GM19463 (cell line): ENCODE data around the gene CCDC97.
A peak's percentile ranks its signal among the peaks of the same experiment; 100 is the strongest.
"Not testable (repeated sequence)": the region's sequence is repeated elsewhere in the genome, so short reads cannot be mapped to it uniquely, and the experiment has no call there.

Experiments used
- ATAC-seq: cut with Tn5 transposase; IDR thresholded peaks from one replicate; pipeline ENCODE4 v1.9.1; 2021; ENCODE audit warnings: mild to moderate bottlenecking, moderate library complexity; ENCODE audit not compliant: unreplicated experiment

The CCDC97 gene

GRCh38 chr19:41330946-41331678 is 21.1 kb downstream of the CCDC97 start:
- no peak for ATAC-seq

DNA sequence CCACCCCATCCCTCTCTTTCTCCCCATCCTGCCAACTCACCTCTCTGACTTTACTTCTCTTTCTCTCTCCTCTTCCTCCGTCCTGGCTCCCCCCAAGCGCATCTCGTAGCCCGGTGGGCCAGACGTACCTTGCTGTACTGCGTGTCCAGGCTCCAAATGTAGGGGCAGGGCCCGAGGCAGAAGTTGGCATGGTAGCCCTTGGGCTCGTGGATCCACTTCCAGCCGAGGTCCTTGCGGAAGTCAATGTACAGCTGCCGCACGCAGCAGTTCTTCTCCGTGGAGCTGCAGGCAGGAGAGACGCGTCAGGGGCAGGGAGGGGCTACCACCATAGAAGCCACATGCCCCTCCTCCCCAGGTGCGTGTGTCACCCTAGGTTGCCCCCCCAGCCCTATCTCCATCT is 22.0 kb downstream of the CCDC97 start:
- no peak for ATAC-seq

- ATAC-seq = no peak
These were observed 22.5 kb downstream of the CCDC97 start for GRCh38 chr19:41332468-41332867.

DNA sequence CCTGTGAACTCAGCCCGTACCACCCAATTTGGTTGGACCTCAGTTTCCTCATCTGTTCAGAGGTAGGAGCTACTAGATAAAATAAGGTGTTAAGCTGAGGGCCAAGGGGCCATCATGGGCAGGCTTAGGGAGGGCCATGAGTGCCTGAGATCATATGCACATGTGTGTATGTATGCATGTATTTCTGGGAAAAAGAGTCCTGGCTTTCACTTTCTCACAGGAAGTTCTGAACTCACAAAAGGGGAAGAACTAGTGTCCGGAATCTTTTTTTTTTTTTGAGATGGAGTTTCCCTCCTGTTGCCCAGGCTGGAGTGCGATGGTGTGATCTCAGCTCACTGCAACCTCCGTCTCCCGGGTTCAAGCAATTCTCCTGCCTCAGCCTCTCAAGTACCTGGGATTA is 24.8 kb downstream of the CCDC97 start:
- no peak for ATAC-seq

- no peak for ATAC-seq
These were observed 25.5 kb downstream of the CCDC97 start for GRCh38 chr19:41335467-41335866.

DNA sequence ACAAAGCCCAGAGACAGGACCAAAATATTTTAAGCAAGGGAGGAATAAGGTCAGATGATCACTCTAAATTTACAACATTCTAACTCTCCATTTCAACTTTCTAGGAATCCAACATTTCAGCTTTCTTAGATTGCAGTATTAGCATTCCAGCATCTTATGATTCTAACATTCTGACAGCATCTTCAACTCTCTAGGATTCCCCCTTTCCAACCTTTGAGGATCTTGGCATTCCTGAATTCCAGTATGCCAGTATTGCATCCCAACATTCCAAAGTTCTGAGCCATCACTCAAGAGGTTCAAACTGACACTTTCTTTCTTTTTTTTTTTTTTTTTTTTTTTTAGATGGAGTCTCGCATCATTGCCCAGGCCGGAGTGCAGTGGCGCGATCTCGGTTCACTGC is 30.0 kb downstream of the CCDC97 start:
- no peak for ATAC-seq

- ATAC-seq = no peak
These were observed 31.9 kb downstream of the CCDC97 start for GRCh38 chr19:41341669-41342490.

GRCh38 chr19:41344162-41344561 is 34.2 kb downstream of the CCDC97 start:
- ATAC-seq = no peak

DNA sequence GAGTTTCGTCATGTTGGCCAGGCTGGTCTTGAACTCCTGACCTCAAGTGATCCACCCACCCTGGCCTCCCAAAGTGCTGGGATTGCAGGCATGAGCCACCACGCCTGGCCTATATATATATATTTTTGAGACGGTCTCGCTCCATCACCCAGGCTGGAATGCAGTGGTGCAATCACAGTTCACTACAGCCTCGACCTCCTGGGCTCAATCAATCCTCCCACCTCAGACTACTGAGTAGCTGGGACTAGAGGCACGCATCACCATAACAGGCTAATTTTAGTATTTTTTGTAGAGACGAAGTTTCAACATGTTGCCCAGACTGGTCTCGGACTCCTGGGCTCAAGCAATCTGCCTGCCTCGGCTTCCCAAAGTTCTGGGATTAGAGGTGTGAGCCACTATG is 36.9 kb downstream of the CCDC97 start:
- not testable (repeated sequence) for ATAC-seq

DNA sequence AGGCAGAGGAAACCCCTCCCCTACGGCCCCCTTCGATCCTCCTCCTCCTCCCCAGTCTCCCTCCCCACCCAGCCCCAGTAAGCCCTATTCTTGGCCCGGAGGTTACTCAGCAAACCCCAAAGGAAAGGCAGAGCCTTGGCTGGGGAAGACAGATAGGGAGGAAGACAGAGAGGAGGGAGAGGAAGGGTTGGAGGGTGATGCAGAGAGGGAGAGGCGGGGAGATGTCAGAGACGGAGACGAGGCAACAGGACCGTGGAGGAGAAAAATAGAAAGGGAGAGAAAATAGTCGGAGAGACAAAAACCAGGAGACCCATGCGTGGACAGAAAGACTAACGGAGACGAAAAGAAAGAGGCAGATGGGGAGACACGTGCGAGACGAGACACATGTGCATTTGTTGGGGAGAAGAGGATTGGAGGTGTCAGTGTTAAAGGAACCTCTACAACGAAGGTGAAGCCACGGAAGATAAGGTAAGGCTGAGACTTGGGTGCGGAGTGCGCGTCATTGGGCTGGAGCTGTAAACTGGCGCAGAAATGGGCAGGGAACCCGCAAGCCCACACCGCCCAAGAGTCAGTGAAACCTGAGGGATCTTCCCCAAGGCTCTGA is 40.9 kb downstream of the CCDC97 start:
- ATAC-seq = no peak

DNA sequence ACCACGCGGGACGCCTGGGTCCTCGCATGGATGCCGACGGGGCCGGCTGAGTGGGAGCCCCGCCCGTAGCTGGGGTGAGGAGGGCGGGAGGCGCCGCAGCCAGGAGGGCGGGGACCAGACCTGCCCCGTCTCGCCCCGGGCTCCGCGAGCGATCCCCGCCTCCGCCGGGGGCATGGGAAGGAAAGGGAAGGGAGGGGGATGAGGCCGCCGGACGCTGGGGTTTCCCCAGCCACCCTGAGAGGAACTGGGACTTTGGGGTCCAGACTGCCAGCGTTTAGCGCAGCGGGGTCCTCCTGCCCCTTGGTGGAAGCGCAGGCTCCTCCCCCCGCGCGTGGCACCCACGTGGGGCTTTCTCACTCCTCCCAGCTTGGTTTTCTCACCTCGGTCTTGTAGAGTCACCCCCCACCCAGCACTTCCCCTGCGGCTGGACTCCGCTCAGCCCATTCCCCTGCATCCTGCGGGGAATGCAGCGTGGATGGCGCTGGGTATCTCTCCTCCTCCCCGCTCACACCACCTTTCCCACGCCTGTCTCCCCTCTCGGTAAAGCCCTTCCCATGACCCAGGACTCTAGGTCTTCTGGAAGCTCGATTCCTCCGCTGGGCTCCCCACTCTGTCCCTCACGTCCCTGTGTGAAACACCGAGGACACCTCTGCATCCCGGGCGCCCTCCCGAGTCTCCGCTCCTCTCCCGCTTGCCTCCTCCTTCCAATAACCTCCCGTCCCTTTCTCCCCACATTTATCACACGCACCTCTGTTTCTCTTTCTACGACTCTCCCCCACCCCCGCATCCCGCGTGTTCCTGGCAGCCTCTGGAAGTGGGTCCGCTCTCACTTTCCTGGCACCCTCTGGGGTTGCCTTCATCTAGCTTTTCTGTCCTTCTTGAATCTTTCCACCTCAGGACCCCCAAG is 41.6 kb downstream of the CCDC97 start:
- peak; percentile 45 for ATAC-seq

DNA sequence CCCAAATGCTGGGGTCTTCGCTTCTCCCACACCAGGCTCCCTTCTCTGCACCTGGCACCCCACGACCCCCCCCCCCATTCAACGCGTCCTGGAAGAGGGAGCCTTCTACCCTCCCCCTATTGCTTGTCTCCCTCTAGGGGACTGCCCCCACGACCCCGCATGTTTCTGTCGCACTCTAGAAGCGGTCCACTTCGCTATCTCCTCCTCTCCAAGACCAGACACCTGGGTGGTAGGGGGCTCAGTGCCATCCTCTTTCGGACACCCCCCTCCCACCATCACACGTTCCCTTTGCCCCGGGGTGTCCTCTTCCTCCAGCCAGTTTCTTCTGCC is 42.3 kb downstream of the CCDC97 start:
- no peak for ATAC-seq

DNA sequence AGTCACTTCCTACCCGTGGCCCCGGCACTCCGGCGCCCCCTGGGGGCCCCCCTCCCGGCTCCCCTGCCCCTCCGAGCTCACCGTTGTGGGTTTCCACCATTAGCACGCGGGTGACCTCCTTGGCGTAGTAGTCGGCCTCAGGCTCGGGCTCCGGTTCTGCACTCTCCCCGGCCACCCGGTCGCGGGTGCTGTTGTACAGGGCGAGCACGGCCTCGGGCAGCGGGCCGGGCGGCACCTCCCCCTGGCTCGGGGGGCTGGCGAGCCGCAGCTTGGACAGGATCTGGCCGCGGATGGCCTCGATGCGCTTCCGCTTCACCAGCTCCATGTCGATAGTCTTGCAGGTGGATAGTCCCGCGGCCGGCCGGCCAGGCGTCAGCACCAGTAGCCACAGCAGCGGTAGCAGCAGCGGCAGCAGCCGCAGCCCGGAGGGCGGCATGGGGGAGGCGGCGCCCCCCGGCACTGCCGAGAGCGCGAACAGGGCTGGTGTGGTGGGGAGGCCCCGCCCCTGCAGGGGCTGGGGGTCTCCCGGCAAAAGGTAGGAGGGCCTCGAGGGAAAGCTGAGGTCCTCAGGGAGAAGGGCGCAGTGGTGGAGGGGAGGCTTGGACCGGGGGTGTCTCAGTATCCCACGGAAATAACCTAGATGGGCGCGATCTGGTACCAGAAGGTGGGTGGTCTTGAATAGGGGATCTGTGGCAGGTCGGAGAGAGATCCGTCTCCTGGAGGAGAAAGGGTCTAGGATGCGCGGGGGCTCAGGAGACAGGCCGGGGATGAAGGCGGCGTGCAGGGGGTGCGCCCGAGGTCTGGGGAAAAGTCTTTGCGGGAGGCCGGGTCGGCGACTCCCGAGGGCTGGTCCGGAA is 42.9 kb downstream of the CCDC97 start:
- ATAC-seq = no peak

DNA sequence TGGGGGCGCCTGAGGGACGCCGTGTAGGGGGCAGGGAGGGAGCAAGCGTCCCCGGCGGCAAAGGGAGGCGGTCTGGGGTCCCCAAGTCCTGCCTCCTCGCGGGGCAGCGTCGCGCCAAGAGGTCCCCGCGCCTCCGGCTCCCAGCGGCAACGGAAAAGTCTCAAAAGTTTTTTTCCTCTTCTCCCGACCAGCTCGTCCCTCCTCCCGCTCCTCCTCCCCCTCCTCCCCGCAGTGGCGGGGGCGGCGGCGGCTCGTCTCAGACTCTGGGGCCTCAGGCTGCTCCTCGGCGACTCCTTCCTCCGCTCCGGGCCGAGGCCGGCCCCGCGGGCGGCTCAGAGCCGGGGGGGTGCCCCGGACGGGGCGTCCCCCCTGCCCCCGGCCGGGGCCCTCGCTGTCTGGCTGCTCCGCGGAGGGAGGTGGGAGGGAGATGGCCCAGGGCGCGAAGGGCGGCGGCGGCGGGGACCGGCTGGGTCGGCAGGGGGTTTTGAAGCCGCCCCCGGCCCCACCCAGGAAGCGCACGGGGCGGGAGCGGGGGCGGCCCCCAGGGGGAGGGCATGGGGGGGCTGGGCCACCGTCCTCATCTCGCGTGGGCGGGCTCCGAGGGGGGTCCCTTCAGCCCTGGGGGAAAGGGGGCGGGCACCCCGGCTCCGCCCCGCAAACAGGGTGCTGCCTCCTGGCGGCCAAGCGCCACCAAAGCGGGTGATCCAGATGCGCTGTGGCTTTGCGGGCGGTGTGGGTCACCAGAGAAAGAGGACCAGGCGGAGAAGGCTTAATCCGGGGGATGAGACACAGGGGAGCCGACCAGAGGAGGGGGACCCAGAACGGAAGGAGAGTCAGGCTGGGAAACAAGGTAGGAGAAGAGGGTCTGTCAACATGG is 43.7 kb downstream of the CCDC97 start, which contains the start of gene TGFB1:
Gene TGFB1 (minus strand): TSS at position 457 of the 877 bp plus-strand sequence. CDS start 878 bp downstream, outside the sequence.
- ATAC-seq = peak; percentile 46

DNA sequence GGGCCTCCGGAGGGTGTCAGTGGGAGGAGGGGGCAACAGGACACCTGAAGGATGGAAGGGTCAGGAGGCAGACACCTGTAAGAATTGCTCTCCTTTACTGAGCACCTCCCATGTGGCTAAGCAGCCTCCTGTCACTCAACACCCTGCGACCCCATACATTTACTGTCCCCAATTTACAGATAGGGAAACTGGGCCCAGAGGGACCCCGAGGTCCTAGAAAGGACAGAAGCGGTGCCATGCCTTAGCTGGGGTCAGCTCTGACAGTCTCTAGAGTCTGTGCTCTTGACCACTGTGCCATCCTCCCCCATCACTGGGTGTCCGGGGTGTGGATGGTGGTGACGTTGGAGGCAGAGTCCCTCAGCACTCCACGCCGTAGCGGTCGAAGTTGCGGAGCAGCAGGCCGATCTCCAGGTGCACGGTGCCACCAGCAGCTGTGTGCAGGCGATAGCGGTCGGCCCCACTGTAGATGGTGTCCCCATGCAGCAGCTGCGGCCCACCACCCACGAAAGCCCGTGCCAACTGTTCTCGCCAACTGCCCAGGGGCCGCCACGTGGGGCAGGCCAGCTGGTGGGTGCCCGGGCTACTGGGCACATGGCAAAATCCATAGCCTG is 44.5 kb downstream of the CCDC97 start:
- ATAC-seq = no peak

DNA sequence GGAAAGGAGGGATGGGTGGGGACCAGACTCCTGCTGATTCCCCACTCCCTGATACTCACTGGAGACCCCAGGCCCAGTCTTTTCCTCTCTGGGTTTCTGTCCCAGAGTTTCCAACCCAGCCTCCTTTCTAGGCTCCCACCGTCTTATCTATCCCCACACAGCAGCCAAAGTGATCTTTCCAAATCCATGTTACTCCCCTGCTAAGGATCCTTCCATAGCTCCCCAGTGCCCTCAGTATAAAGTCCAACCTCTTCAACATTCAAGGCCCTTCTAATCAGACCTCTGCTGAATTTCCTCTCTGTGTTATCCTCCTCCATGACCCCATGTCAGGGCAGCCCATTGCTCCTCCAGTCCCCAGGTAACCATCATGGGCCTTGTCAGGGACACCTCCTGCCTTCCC is 45.1 kb downstream of the CCDC97 start:
- no peak for ATAC-seq

GRCh38 chr19:41355802-41356201 is 45.8 kb downstream of the CCDC97 start:
- no peak for ATAC-seq

GRCh38 chr19:41356984-41357739 is 47.2 kb downstream of the CCDC97 start:
- ATAC-seq = no peak
